HK-2 (cell line): ENCODE data around the gene RAB28.

Source experiments
- DNase-seq: peaks from one replicate; pipeline ENCODE4 v3.0.0-alpha.2; 2018; ENCODE audit not compliant: unreplicated experiment

RAB28 gene

GRCh38 chr4:13484122-13484748, at the start of gene RAB28:
RAB28 (minus strand) TSS chr4:13484340.
- peak; percentile 95 for DNase-seq

GRCh38 chr4:13531625-13531998, 47.5 kb upstream of the RAB28 start:
- no peak for DNase-seq

GRCh38 chr4:13530823-13531624, 46.9 kb upstream of the RAB28 start:
- DNase-seq: no peak

GRCh38 chr4:13529128-13529919, 45.2 kb upstream of the RAB28 start:
- DNase-seq: no peak

GRCh38 chr4:13528821-13529127, 44.6 kb upstream of the RAB28 start:
- no peak for DNase-seq

GRCh38 chr4:13527981-13528820, 44.1 kb upstream of the RAB28 start:
- DNase-seq: no peak

GRCh38 chr4:13527192-13527980, 43.2 kb upstream of the RAB28 start:
- DNase-seq: no peak

- no peak for DNase-seq
Measured at GRCh38 chr4:13526658-13527057, 42.5 kb upstream of the RAB28 start.

GRCh38 chr4:13525606-13526281, 41.6 kb upstream of the RAB28 start:
- no peak for DNase-seq

- peak; percentile 87 for DNase-seq
Measured at GRCh38 chr4:13524504-13525243, 40.5 kb upstream of the RAB28 start.

- no peak for DNase-seq
Measured at GRCh38 chr4:13523591-13524503, 39.7 kb upstream of the RAB28 start.

GRCh38 chr4:13523105-13523477, 39.0 kb upstream of the RAB28 start:
- no peak for DNase-seq

- DNase-seq: no peak
Measured at GRCh38 chr4:13522282-13523104, 38.4 kb upstream of the RAB28 start.

GRCh38 chr4:13521047-13521446, 36.9 kb upstream of the RAB28 start:
- DNase-seq: no peak

GRCh38 chr4:13516315-13516860, 32.2 kb upstream of the RAB28 start:
- no peak for DNase-seq

GRCh38 chr4:13515268-13515667, 31.1 kb upstream of the RAB28 start:
- no peak for DNase-seq

- DNase-seq: no peak
Measured at GRCh38 chr4:13514722-13515121, 30.6 kb upstream of the RAB28 start.

GRCh38 chr4:13511101-13511500, 27.0 kb upstream of the RAB28 start:
- DNase-seq: no peak
